HEK293T (cell line): ENCODE measurements around the gene PRKG1.

Source experiments
- BHLHE40 ChIP-seq: fragments of 450-650 bp; IDR thresholded peaks from 2 replicates; pipeline ENCODE4 v1.6.1; 2016; ENCODE audit warnings: mild to moderate bottlenecking, moderate library complexity, borderline replicate concordance
- ELF4 ChIP-seq: fragments of 450-650 bp; IDR thresholded peaks from 2 replicates; pipeline ENCODE4 v1.6.1; 2017; ENCODE audit warnings: antibody characterized with exemption
- FOXM1 ChIP-seq: fragments of 450-650 bp; IDR thresholded peaks from 2 replicates; pipeline ENCODE4 v1.6.1; 2017; ENCODE audit warnings: mild to moderate bottlenecking, borderline replicate concordance
- L3MBTL2 ChIP-seq: fragments of 450-650 bp; conservative IDR thresholded peaks from 2 replicates; pipeline ENCODE4 v1.6.1; 2016; ENCODE audit warnings: mild to moderate bottlenecking
- SP1 ChIP-seq: fragments of 450-650 bp; IDR thresholded peaks from 2 replicates; pipeline ENCODE4 v1.6.1; 2017

GRCh38 chr10:52019077-52019555 lies 944.8 kb downstream of the PRKG1 start:
- no peak for TF ChIP-seq FOXM1
- TF ChIP-seq BHLHE40, result no peak
- no peak for TF ChIP-seq L3MBTL2
- TF ChIP-seq SP1, result no peak
- TF ChIP-seq ELF4, result no peak
